Keratinocyte (primary cell): ENCODE results near the gene SDE2.

Experiments
- EZH2 ChIP-seq: IDR thresholded peaks from one replicate; pipeline ENCODE4 v1.6.1; 2012; ENCODE audit warnings: inconsistent platforms, mild to moderate bottlenecking, low read length, moderate library complexity
- TF ChIP-seq, protein P1 (sequence below), 3 experiments: IDR thresholded peaks in 1 of 3; conservative IDR thresholded peaks in 1 of 3; optimal IDR thresholded peaks in 1 of 3; 2 replicates in 2 of 3; 3 replicates in 1 of 3; pipeline versions ENCODE3 to v1.5.1; 2011; ENCODE audit warnings: low read length in 3 of 3, mild to moderate bottlenecking in 3 of 3, moderate library complexity in 2 of 3, control low read depth in 1 of 3, inconsistent platforms in 1 of 3; ENCODE audit not compliant: insufficient read depth in 2 of 3; ENCODE audit errors: extremely low read depth in 1 of 3

DNA sequence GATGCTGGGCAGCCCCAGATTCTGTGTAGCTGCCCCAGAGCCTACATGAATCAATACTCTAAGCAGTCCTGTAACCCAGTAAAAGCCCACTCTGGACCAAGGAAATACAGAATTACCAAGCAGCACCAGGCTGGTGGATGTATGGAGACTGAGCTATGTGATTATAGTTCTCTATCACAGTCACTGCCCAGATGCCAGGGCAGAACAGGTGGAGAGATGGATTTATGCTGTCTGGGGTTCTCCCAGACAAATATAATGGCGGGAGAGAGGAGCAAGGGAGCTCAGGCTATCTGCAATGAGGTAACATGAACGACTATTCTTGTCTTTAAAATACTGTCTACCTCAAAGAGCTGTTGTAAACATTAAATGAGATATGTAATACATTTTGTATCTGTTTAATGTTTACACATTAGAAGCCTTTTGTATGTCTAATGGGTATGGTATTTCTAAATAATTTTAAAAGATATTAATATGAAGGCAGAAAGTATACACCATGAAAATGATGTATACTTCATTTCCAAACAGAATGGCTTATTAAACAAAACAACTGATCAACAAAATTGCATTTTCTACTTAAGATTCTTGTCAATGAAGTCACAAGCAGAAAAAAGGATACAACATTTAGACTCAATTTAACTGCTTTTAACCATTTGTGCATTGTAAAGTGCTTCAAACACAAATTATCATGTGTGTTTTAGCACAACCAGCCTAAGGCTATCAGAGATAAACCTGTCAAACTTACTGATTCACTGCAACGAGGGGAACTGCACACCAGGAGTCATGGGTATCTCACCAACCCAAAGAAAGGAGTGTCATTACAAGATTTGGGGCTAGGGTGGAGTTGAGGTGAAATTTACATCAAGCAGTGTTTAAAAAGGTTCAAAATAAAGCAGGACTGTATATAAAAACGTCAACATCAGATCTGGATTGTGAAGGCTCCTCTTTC lies 3.0 kb downstream of the SDE2 start:
- TF ChIP-seq, protein P1, sequence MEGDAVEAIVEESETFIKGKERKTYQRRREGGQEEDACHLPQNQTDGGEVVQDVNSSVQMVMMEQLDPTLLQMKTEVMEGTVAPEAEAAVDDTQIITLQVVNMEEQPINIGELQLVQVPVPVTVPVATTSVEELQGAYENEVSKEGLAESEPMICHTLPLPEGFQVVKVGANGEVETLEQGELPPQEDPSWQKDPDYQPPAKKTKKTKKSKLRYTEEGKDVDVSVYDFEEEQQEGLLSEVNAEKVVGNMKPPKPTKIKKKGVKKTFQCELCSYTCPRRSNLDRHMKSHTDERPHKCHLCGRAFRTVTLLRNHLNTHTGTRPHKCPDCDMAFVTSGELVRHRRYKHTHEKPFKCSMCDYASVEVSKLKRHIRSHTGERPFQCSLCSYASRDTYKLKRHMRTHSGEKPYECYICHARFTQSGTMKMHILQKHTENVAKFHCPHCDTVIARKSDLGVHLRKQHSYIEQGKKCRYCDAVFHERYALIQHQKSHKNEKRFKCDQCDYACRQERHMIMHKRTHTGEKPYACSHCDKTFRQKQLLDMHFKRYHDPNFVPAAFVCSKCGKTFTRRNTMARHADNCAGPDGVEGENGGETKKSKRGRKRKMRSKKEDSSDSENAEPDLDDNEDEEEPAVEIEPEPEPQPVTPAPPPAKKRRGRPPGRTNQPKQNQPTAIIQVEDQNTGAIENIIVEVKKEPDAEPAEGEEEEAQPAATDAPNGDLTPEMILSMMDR (optimal IDR thresholded peaks at IDR 0.05 in 1 of 3, IDR thresholded peaks at IDR 0.05 in 1 of 3, conservative IDR thresholded peaks at IDR 0.05 in 1 of 3; ENCODE audit: extremely low read depth in 1 of 3, insufficient read depth in 2 of 3, low read length in 3 of 3) = no peak
- no peak for TF ChIP-seq EZH2
